ENCODE measurements around the gene ADAMTSL4.
"Not testable (repeated sequence)": the region's sequence is repeated elsewhere in the genome, so short reads cannot be mapped to it uniquely, and the experiment has no call there.

The ADAMTSL4 gene

GRCh38 chr1:150582371-150582770 is 33.2 kb downstream of the ADAMTSL4 start:
- DNase-seq (ENCODE audit: low read depth, low spot score): no peak

GRCh38 chr1:150596095-150596892 is 47.1 kb downstream of the ADAMTSL4 start:
- DNase-seq (ENCODE audit: low read depth, low spot score): no peak

- no peak for DNase-seq (ENCODE audit: low read depth, low spot score)
Measured at GRCh38 chr1:150596976-150597375, 47.8 kb downstream of the ADAMTSL4 start.

- DNase-seq (ENCODE audit: low read depth, low spot score): not testable (repeated sequence)
Measured at GRCh38 chr1:150598346-150598745, 49.1 kb downstream of the ADAMTSL4 start.

GRCh38 chr1:150601540-150601939 is 52.3 kb downstream of the ADAMTSL4 start:
- no peak for DNase-seq (ENCODE audit: low read depth, low spot score)

- DNase-seq (ENCODE audit: low read depth, low spot score): not testable (repeated sequence)
Measured at GRCh38 chr1:150602372-150602771, 53.2 kb downstream of the ADAMTSL4 start.

- DNase-seq (ENCODE audit: low read depth, low spot score): no peak
Measured at GRCh38 chr1:150603711-150604110, 54.5 kb downstream of the ADAMTSL4 start.

- no peak for DNase-seq (ENCODE audit: low read depth, low spot score)
Measured at GRCh38 chr1:150604226-150604588, 55.0 kb downstream of the ADAMTSL4 start.

GRCh38 chr1:150605451-150605731 is 56.2 kb downstream of the ADAMTSL4 start:
- DNase-seq (ENCODE audit: low read depth, low spot score): not testable (repeated sequence)

GRCh38 chr1:150606463-150607142 is 57.4 kb downstream of the ADAMTSL4 start:
- DNase-seq (ENCODE audit: low read depth, low spot score): no peak

GRCh38 chr1:150609732-150610131 is 60.5 kb downstream of the ADAMTSL4 start:
- peak; percentile 31 for DNase-seq (ENCODE audit: low read depth, low spot score)

Data from smooth muscle cell of the brain vasculature (primary cell).